C1 segment of cervical spinal cord (tissue), 14 donors: ENCODE results near the gene CAPN2.
"Not testable (repeated sequence)": the region's sequence is repeated elsewhere in the genome, so short reads cannot be mapped to it uniquely, and the experiment has no call there.

Experiments
- DNase-seq, 14 donors: peaks; one replicate each; lab custom pipeline; 2025; lab: John Stamatoyannopoulos, UW

CAPN2 gene

DNA sequence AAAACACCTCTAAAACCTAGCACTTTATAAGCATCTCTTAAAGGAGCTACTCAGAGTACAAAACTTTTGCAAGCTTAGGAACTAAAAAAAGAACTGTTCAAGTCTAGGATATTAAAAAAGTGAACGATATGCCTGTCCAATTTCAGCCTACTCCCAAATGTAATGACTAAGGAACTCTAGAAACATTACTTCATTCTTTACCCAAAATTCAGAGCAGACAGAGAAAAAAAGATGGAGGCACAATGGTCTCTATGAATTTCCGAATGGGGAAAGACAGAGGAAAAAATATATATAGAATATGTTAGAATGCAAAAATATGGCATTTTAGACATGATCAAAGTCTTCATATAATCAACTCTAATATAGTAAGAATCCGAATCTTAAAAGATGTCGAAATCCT, 72.2 kb downstream of the CAPN2 start:
- no peak for DNase-seq

DNA sequence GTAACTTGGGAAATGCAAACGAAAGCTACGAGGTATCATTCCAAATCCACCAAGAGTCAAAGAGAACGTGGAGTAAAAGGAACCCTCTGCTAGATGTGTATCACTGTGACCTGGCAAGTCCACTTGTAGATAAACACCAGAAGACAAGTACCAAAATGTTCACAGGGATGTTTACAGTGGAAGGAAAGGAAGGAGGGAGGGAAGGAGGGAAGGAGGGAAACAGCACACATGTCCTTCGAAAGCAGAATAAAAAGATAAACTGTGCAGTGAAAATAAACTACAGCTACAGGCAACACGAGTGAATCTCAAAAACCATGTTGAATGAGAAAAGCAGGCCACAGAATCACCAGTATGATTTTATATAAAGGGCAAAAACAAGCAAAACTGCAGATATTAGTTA, 73.5 kb downstream of the CAPN2 start:
- no peak for DNase-seq

DNA sequence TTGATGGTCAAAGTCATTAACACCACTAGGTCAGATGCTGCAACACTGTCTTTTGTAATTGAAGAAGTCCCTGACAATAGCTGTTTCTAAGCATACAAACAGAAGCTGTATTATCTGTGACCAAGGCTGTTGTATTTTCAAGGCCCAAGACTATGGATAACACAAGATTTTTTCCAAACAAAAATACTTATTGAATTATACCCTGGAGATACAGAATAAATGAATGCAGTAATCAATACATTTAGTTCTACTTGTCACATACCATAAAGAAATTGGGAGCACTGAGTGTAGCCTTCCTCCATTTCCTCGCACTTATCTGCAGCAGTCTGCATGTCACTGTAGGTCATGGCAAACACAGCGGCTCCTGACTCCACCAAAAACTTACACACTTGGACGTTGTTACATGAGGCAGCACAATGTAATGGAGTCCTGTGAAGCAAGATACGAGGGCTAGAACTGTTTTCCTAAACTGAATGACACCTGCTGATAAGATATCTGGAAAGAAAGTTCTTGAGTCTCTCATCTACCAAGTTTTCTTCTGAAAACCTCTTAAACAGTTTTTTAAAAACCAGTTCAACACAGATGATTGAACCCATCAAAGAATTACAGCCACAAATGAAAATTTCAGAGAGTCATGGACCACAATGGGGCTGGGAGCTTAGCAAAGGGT, 76.5 kb downstream of the CAPN2 start:
- no peak for DNase-seq

DNA sequence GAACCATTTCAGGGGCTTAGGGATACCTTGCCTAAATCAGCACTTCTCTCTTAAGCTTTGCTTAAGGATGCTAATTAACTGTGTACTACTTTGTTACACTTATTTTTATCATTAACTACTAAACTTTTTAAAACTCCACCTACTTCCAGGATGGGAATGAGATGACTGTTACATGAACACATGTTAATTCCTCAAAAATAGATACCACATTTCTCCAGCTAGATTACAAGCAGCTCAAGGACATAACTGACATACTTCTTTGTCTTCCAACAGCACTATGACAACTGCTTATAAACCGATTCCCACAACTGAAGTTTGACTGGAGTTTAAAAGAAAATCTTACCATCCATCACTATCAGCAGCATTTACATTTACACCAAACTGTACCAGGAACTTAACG, 79.7 kb downstream of the CAPN2 start:
- no peak for DNase-seq

DNA sequence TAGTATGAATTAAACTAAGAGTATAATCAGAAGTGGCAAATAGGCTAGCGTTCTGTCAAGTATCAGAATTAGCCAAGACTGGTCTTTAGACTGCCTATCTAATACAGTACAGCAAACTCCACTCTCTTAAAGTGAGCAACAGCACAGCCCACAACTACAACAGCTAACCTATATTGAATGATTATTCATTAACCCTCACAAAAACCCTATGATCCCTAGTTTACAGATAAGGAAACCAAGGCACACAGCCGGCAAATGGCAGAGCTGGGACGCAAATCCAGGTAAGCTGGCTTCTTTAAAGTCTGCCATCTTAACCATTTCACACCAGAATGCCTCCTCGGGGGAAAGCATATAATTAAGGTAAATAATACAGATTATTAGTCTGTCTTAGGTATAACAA, 81.4 kb downstream of the CAPN2 start:
- no peak for DNase-seq

DNA sequence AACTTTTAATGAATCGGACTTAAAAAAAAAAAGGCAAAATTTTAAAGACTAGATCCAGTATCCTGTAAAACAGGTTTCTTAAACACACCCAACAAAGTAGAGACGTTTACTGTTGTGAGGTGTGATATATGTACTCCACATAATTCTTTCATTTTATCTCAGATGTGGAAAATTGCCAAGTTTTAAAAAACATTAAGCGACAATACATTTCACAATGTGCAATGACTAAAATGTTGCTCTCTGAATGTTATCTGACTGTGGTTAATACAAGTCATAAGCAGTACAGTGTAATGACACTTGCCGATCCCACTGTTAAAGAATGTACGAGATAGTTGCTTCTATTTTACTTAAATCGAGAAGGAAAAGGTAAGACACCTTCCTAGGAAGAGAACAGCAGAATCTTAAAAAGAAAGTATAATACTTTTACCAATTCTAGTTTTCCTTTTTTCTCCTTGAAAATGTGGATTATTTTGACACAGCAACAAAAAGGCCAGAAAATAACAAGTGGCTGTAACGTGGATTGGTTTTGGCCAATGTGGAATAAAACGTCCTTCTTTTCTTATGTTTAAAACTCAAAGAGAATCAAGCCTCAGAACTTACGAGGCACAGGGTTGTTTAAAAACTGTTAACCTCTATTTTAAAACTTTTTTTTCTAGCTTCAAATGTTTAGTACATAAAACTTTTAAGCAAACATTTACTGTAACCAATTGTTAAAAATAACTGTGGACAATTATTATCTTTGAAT, 82.0 kb downstream of the CAPN2 start:
- no peak for DNase-seq

DNA sequence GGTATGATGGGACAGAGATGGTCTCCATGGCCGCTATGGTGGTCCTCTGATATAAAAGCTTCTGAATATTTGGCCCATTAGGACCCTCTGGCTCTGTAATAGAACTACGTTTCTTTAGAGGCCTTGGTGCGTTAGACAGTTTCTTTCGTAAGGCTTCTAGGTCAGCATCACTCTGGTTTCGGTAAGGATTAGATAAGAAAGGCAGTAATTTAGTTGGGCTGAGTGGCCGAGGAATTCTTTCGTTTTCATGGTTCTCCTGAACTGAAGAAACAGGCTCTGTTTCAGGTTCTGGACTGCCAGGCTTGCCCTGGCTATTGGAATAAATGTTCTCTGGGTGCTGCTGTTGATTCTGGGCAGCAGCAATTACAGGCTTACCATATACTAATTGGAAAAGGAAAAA, 83.9 kb downstream of the CAPN2 start:
- DNase-seq, result peak in 1 of 14 donors; percentile 43

DNA sequence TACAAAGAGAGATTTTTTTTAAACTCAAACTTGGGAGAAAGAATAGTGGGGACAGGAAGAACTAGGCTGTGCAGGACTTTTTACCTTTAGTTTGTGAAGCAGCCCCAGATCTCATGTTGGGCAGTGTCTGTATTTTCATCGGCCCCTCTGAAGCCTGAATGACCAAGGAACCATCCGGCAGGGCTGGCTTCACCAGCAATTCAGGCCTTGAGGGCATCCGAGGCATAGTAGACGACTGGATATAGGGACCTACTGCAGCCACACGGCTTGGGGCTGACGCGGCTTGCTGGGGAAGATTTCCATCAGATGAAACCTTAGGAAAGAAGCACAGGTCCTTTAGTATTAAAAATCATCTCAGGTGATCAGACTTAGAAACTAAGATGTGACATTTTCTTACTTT, 89.7 kb downstream of the CAPN2 start:
- peak in 7 of 14 donors; percentile 24 to 56 (median 40) for DNase-seq

DNA sequence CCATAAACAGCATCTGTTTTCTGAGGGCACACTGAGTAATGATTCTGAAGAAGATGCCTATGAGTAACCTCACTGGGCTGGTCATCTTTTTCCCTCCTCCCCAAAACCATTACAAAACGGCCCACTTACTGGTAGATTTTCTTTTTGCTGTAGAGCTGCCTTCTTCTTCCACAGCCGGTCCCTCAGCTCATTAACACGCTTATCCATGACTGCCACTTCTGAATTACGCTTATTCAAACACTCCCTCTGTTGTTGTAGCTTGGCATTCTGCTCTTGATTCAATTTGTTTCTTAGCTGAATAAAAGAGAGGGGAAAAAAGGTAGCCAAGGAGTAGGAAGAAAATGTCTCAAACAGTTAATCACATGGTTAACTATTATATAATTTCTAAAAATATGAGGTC, 90.3 kb downstream of the CAPN2 start:
- DNase-seq, result peak in 6 of 14 donors; percentile 18 to 39 (median 26)

DNA sequence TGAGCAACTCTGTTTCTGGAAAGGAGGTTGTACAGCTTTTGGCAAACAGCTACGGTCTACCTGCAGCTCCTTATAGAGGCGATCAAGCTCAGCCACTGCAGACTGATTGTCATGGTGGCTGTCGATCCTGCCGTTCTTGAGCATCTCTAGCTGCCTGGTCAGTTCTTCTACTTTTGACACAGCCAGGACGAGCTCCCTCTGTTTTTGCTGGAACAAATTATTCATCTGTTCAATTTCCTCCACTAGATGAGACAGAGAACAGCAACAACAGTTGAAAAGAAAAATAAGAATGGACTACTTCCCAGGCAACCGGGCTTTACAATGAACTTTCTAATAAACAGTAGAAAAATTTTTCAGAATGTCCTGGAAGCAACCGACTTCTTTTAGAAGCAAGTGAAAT, 90.9 kb downstream of the CAPN2 start:
- DNase-seq, result peak in 2 of 14 donors; percentile 22 to 29

DNA sequence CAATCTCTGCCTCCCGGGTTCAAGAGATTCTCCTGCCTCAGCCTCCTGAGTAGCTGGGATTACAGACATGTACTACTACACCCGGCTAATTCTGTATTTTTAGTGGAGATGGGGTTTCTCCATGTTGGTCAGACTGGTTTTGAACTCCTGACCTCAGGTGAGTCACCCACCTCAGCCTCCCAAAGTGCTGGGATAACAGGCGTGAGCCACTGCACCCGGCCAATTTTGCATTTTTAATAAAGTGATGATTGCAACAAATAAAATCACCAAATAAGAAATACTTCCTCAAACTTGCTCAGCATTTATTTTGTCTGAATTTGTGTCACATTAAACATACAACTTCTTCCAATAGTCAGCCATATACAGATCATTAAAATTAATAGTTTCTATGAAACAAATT, 97.6 kb downstream of the CAPN2 start:
- DNase-seq, result not testable (repeated sequence)

DNA sequence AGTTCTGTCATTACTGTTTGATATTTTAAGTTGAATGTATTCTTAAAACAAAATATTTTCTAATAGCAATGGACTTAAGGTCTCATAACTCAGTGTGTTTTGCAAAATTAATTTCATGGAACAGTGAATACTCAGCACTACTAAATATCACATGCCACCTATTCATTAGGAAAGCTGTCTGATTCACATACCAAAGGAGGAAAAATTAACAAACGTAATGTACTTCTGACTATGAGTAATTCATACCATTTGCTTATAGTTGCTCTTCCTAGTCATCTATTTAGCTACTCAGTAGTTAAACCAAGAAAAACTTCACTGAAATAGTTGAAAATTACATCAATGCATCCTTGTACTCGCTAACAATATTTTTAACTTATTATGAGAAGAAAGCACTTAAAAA, 98.2 kb downstream of the CAPN2 start:
- DNase-seq, result no peak

DNA sequence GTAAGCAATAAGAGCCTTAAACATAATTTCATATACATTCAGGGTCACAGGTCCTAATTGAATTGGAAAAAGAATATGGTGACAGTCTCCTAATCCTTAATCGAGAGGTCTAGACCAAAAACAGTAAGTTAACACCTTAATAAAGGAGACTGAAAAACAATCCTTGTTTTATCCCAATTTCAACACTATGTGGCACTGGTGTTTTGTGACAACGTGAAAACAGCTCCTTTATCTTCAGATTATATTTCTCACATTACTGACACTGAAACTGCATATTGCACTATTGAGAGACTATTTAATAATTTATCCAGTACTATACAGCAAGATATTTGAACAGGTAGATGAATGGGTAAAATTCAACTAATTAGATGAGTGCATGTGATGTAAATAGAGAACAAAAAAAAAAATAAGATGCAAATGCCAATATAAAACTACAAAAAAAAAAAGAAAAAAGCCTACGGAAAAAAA, 99.3 kb downstream of the CAPN2 start:
- no peak for DNase-seq

DNA sequence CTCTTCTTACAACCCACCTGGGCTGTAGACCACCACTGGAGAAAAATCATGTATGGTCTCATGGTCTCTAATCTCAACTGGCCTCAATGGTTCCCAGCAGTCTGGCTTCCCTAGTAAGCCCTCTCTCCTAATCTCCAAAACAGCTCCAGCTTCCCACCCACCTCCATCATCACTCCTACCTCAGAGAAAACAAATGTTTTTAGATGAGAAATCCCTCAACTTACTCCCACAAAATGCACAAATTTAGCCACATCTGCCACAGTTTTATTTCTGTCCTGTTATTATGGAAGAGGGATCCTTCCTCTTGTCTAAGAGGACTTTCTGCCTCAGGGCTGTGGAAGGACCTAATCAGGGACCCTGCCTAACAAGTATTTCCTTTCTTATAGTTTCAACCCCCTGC, 101.3 kb downstream of the CAPN2 start:
- no peak for DNase-seq

DNA sequence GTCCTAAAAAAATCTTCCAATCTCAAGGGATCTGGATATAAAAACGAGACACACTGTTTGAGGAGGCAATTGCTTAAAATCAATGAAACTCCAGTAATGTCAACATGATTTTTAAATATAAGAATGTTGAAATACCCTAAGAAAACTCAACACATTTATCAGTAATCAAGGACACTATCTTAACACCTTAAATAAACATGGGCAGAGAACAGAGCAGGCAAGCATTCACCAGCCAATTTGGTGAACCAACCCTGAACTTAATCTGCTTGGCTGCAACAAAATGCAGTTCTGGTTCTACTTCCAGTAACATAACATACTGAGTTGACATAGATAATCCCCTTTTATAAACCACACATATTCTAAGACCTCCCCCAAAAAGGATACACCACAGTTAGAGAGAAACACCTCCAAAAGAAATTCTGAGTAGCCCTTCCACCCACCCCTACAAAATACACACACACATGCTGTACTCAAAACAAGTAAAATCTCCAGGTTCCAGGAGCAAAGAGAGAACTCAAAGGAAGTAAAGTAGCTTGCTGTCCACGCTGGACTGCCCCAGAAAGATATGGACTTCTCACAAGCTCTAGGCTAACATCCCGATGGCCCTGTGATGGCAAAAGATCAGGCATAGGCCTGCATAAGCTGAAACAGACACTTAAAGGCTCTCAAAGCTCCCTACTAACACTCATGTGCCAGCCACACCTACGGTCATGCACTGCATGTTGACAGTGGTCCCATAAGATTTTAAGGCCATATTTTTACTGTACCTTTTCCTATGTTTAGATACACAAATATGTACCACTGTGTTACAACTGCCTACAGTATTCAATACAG, 102.9 kb downstream of the CAPN2 start:
- no peak for DNase-seq

DNA sequence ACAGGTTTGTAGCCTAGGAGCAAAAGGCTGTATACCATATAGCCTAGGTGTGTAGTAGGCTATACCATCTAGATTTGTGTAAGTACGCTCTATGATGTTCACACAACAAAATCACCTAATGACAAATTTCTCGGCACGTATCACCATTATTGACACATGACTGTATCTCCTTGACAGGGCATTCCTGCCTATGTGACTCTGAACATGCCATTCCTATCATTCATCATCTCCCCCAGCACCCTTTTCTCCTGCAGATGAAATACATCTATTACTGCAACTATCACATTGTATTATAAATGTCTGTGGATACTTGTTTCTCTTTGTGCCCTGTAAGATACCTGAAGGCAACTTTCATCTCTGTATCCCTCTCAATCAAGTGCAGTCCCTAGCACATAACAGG, 103.5 kb downstream of the CAPN2 start:
- DNase-seq, result no peak

DNA sequence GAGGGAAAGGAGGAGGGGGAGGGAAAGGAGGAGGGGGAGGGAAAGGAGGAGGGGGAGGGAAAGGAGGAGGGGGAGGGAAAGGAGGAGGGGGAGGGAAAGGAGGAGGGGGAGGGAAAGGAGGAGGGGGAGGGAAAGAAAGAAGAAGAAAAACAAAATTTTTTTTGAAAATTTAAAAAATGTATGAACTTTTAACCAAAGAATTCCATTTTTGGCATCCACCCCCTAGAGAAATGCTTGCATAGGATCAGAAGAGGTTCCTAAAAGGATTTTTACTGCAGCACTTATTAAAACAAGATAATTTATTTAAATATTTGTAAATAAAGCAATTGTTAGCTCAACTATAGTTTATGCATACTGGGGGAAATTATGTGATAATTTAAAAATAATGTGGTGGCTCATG, 104.9 kb downstream of the CAPN2 start:
- DNase-seq, result not testable (repeated sequence)

DNA sequence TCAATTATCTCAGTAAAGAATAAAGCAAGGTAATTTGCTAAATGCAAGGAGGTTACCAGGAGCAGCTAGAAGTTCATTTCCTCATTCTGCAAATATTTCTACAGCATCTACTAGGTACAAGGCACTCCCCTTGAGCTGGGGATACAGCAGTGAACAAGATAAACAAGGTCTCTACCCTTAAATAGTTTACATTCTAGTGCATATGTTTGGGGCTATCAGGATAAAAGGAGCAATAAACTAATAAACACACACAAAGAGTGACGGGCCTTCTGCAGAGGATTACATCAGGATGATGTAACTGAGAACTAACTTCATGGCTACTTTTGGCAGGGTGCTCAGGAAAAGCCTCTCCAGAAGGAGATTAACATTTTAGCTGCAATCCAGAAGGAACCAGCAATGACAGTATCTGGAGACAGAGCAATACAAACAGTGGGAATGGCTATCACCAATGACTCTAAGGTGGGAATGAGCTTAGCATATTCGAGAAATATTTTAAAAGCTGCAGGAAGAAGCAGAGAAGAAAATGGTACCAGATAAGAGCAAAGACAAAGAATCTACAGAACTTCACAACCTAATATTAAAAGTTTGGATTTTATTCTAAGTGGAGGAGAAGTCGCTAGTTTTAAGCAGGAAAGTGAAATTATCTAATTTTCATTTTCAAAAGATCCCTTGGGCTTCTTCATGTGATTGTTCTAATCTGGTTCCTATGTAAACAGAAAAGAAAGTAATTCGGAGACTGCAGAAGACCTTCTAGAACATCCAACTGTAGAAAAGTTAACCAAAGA, 107.6 kb downstream of the CAPN2 start:
- no peak for DNase-seq

DNA sequence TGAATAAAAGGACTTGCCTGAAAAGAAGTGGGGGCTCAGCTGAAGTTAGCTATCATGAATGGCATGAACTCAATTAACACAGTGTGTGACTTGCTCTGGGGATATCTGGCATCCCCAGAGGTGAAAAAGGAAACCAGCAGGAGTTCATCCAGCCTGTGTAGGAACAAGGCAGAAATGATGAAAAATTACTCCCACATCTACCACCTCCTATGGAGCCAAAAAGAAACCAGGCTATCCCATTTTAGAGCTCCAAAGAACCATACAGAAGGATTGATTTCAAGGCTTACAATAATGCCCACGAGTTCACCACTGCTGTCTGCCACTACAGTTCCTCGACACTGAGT, 108.1 kb downstream of the CAPN2 start:
- DNase-seq, result no peak

DNA sequence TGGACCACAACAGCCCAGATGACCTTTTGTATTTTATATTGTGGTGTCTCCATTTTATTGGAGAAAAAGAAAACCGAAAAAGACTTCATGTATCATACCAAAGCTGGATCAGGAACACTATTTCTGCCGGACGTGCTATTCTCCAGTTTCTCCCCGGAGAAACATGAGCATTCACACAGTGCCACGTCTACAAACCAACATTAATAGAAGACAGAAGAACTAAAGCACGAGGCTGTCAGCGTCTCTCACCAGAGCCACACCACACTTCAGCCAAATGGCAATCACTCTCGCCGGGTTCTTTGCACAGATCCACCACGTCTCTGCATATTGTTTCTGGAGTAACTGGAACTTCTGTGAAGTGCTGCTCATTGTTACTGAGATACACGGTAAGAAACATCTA, 108.6 kb downstream of the CAPN2 start:
- DNase-seq, result no peak

DNA sequence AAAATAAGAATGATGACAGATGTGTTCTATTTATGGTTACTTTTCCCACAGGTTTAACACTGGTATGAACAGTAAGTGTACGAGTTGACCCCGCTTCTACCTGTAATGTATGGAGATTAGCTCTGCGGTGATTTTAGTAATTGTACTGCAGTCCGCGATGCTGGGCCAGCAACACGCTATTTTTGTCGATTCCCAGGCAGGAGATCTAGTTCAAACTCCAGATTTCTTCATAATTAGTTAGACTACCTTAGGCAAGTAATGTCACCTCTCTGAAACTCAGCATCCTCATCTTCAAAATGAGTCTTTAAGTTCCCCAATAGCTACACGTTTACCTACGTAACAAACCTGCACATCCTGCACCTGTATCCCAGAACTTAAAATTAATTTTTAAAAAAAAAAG, 111.9 kb downstream of the CAPN2 start:
- no peak for DNase-seq

DNA sequence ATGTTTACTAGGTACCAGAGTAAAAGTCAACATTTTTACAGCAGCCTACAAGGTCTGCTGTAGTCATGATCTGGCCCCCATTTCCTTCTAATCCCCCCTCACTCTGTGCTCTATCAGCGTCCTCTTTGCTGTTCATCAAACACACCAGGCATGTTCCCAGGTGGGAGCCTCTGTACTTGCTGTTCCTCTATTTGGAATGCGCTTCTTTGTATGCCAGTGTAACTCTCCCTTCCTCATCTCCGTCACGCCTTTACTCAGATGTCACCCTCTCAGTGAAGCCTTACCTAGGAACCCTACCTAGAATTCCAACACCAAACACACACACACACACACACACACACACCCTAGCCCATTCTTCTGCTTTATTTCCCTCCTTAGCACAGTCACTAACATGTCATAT, 112.4 kb downstream of the CAPN2 start:
- DNase-seq, result no peak
